HepG2 (cell line): ENCODE measurements around the gene IQCK. TPM values are rescaled to one million over a fixed set of nuclear protein-coding genes. Genes with fewer than 3 reads are reported as not detected.
A peak's percentile ranks its signal among the peaks of the same experiment; 100 is the strongest.

Experiments used
- CTCF ChIP-seq: sonication (generic); formaldehyde crosslinking; IDR thresholded peaks from 2 replicates; pipeline ENCODE4 v1.5.0; 2020; ENCODE audit warnings: mild to moderate bottlenecking, missing genetic modification reagents, moderate library complexity
- MEIS2 ChIP-seq: sonication (generic); formaldehyde crosslinking; IDR thresholded peaks from 2 replicates; pipeline ENCODE4 v1.9.0; 2021; ENCODE audit warnings: mild to moderate bottlenecking, missing genetic modification reagents
- POGK ChIP-seq: sonication (generic); formaldehyde crosslinking; conservative IDR thresholded peaks from 2 replicates; pipeline ENCODE4 v1.8.0; 2022; ENCODE audit warnings: mild to moderate bottlenecking, moderate library complexity, missing genetic modification reagents
- PRDM10 ChIP-seq: sonication (generic); formaldehyde crosslinking; IDR thresholded peaks from 2 replicates; pipeline ENCODE4 v1.4.0; 2020; ENCODE audit warnings: low read depth, missing genetic modification reagents
- TCF12 ChIP-seq, 2 experiments: fragments of 450-650 bp in 1 of 2; sonication (generic) in 1 of 2; formaldehyde crosslinking in 1 of 2; IDR thresholded peaks; 2 replicates each; pipeline versions ENCODE4 v1.6.1 to v1.8.0; 2017 to 2022; ENCODE audit warnings: antibody characterized with exemption in 1 of 2, mild to moderate bottlenecking in 1 of 2, missing genetic modification reagents in 1 of 2, moderate library complexity in 1 of 2
- U2AF2 ChIP-seq: fragments of 200-400 bp; formaldehyde crosslinking; IDR thresholded peaks from 2 replicates; pipeline ENCODE4 v1.6.1; 2017; ENCODE audit warnings: low read depth, mild to moderate bottlenecking, low read length
- USF2 ChIP-seq, 2 experiments: sonication (generic) in 1 of 2; formaldehyde crosslinking in 1 of 2; IDR thresholded peaks; 2 replicates each; pipeline versions ENCODE4 v1.5.1 to v1.6.1; 2011 to 2020; ENCODE audit warnings: borderline replicate concordance in 1 of 2, low read depth in 1 of 2, low read length in 1 of 2, mild to moderate bottlenecking in 1 of 2, missing genetic modification reagents in 1 of 2, moderate library complexity in 1 of 2
- ZBTB4 ChIP-seq: sonication (generic); formaldehyde crosslinking; IDR thresholded peaks from 2 replicates; pipeline ENCODE4 v1.4.0; 2020; ENCODE audit warnings: missing genetic modification reagents, mild to moderate bottlenecking, borderline replicate concordance
- ZNF138 ChIP-seq: sonication (generic); formaldehyde crosslinking; IDR thresholded peaks from 2 replicates; pipeline ENCODE4 v1.5.0; 2020; ENCODE audit warnings: mild to moderate bottlenecking, low read depth, missing genetic modification reagents
- ZNF546 ChIP-seq: sonication (generic); formaldehyde crosslinking; conservative IDR thresholded peaks from 2 replicates; pipeline ENCODE4 v1.8.1; 2023; ENCODE audit warnings: mild to moderate bottlenecking, missing genetic modification reagents
- ZNF562 ChIP-seq: sonication (generic); formaldehyde crosslinking; IDR thresholded peaks from 2 replicates; pipeline ENCODE4 v1.8.0; 2022; ENCODE audit warnings: missing genetic modification reagents, borderline replicate concordance
- ZNF703 ChIP-seq: sonication (generic); formaldehyde crosslinking; IDR thresholded peaks from 2 replicates; pipeline ENCODE4 v1.5.1; 2020; ENCODE audit warnings: missing genetic modification reagents, mild to moderate bottlenecking, moderate library complexity, borderline replicate concordance
- polyA plus RNA-seq, 8 experiments: library from polyadenylated mRNA; depleted of rRNA in 3 of 8; stranded (reverse) in 7 of 8; unstranded in 1 of 8; fragments of >200 nt; fragmentation: Illumina TruSeq in 4 of 8; extraction: Trizol in 4 of 8; gene quantifications; 2 replicates each; pipeline versions ENCODE4 v1.2.1 to v1.2.3, GENCODE V29; 2011 to 2016; ENCODE audit warnings: low read depth in 4 of 8, missing spikeins in 1 of 8, mixed read lengths in 1 of 8; ENCODE audit not compliant: insufficient read depth in 1 of 8
- total RNA-seq, 5 experiments: library from RNA; depleted of rRNA; stranded (reverse); fragments of >200 nt; fragmentation: Illumina TruSeq; extraction: Trizol; gene quantifications; 2 replicates each; pipeline ENCODE4 v1.2.3, GENCODE V29; 2016; ENCODE audit warnings: low read depth in 1 of 5

IQCK gene
- total and polyA plus RNA-seq, 2 of the 13 experiments (the other 11 are each of a cell fraction or from before 2014, with no cell fraction given): 5.1 to 7.3 TPM

- TF ChIP-seq PRDM10 (CRISPR knock-in tag) (peak; percentile 49; the same call in 1 of the 2 replicates), ZBTB4 (peak; percentile 98), TCF12 (IDR thresholded peaks at IDR 0.05) (no peak), TCF12 (CRISPR knock-in tag; IDR thresholded peaks at IDR 0.05) (peak; percentile 86), CTCF (CRISPR knock-in tag) (no peak), ZNF703 (CRISPR knock-in tag) (no peak), ZNF562 (CRISPR knock-in tag) (no peak), ZNF546 (CRISPR knock-in tag) (peak; percentile 91), USF2 (IDR thresholded peaks at IDR 0.05; ENCODE audit: low read depth, low read length) (peak; percentile 48), USF2 (CRISPR knock-in tag; IDR thresholded peaks at IDR 0.05; ENCODE audit: borderline replicate concordance) (peak; percentile 71; the same call in 1 of the 2 replicates), U2AF2 (peak; percentile 86), MEIS2 (CRISPR knock-in tag) (peak; percentile 23; the same call in 1 of the 2 replicates), ZNF138 (CRISPR knock-in tag) (peak; percentile 83), POGK (peak; percentile 93)
Measured at GRCh38 chr16:19717741-19718623, at the start of gene IQCK, which contains the start of gene KNOP1 (continued).
